Fibroblast of lung (primary cell): ENCODE data around the gene CAMSAP2.

Experiments used
- CTCF ChIP-seq, 2 donors: IDR thresholded peaks in 1 of 2; conservative IDR thresholded peaks in 1 of 2; 1 replicate in 1 of 2; 2 replicates in 1 of 2; pipeline ENCODE4 v1.5.1; 2011 to 2012; ENCODE audit warnings: low read length in 2 of 2, control low read depth in 1 of 2, inconsistent platforms in 1 of 2, low read depth in 1 of 2, mild to moderate bottlenecking in 1 of 2
- EZH2 ChIP-seq: IDR thresholded peaks from 2 replicates; pipeline ENCODE4 v1.5.1; 2012; ENCODE audit warnings: low read length, control low read depth, mild to moderate bottlenecking; ENCODE audit errors: missing control alignments

- TF ChIP-seq EZH2 (no peak), CTCF (conservative IDR thresholded peaks at IDR 0.05 in 1 of 2, IDR thresholded peaks at IDR 0.05 in 1 of 2; ENCODE audit: low read depth in 1 of 2, low read length in 2 of 2) (no peak)
These were observed 38.8 kb upstream of the CAMSAP2 start for GRCh38 chr1:200699871-200700270.
